Superior temporal gyrus (tissue), 1 donor: ENCODE measurements around the gene CPT2.

Source experiments
- DNase-seq: peaks from one replicate; pipeline ENCODE4 v3.0.0-alpha.2; 2016; ENCODE audit errors: extremely low spot score

CPT2 gene

DNA sequence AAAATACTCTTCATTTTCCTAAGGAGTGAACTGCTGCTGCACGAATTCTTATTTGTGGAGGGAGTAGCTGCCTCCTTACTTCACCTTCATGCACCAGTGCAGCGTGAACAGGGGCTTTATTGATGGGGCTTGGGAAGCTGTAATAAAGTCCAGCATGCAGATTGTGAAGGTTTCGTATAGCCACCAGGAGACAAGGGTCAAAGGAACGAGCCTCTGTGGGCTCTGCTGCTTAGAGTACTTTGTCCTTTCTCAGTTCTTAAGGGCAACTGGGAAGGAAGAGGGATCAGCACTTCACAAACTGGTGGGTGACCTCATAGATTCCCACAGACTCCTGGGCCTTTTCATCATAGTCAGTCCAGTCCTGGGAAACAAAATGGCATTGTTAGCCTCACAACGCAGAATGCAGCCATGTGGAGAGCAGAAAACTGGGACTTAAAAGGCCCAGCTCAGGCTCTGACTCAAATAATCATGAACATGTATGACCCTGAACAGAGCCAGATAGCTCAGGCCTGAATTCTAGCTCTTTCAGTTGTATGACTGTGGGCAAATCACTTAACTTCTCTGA, 17.8 kb downstream of the CPT2 start:
- peak; percentile 16 for DNase-seq

DNA sequence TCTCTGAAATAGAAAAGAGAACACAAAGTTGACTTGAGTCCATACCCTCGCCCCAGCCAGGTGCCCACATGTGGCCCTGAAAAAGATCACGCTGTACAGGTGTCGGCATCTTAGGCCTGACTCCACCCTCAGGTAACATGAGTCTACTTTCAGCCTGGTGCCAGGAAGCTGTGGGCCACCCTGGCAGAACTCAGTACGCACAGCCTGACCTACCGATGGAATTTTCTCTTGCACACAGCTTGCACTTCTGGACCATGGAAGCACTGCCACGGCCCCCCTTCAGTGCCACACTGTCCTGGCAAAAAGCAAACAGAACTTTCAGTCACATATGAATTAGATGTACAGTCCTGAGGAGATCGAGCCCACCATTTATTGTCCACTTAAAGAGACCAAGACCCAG, 21.6 kb downstream of the CPT2 start:
- no peak for DNase-seq

DNA sequence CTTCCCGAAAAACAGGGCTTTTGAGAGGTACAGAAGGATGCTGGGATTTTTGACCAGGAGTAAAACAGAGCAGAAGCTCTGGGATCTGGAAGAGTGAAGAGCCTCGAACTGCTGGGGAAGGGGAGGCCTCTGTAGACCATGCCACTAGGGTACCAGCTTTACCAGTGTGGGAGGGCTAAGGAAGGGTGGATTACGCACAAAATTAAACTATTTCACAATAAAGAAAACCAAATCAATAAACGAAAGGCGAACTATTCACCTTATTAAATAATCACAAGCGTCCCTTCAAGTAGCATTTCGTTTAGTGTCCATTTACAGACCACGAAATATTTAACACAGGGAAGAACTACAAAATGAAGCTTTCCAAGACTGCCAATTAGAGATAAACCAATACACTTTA, 23.1 kb downstream of the CPT2 start:
- DNase-seq, result no peak

DNA sequence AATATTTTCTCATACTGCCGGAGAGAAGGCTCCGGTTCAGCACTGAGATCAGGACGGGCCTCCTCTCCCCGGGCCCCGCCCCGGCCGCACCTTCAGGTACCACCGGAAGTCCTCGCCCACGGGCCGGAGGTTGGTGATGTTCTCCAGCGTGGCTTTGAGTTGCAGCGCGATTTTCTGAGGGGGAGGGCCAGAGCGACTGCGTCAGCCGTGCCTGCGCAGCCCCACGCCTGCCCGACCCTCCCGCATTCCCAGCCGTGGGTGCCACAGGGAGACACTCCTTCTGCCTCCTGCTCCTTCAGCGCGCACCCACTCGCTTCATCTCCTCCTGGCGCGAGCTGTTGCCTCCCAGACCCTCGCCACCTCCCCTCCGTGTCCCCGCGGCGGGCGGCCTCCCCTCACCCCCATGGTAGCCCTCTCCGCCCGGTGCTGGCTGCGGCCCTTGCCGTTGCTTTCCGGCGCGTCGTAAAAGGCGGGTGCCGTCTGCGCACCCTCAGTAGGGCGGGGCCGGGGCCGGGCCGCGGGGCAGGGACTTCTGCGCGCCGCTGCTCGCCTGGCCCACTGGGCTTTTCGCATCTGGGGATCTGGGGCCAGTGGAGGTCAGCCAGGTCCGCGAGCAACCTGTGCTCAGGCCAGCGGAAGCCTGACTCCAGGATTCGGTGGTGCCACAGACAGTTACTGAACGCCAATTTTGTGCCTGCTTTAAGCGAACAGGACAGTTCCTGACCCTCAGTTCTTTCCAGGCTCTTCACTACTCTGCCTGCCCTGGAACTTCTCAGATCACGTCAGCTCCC, 23.7 kb downstream of the CPT2 start, which contains the start of gene CZIB:
Gene CZIB, minus strand, starts transcription at position 464 of the 791 bp plus-strand sequence. Its CDS starts 59 bp downstream, at position 405.
- DNase-seq, result peak; percentile 84

DNA sequence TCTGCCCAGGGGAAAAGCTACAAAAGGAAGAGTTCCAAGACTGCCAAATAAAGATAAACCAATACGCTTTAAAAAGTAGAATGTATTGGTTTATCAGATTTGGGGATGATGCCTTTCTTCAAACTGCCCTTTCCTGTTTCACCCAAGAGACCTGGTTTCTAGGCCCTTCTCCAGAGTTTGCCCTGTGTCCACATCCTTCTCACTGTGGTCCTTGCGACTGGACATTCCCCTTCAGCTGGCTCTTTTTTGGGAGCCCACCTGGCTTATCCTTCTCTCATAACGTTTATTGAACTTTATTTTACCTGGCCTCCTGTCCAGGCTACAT, 24.3 kb downstream of the CPT2 start:
- no peak for DNase-seq

DNA sequence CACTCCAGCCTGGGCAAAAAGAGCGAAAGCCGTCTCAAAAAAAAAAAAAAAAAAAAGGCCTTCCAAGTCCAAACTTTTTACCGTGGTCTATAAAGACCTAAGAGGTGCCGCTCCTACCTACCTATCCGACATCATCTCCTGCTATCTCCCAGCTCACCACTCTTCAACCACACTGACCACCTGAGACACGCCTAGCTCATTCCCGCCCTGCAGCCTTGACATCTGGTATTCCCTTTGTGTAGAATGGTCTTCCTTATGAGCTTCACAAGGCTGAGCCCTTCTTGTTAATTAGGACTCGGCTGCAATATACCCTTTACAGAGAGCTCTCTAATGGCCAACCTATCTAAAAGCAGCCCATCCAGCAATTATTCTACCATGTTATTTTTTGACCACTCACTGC, 41.0 kb downstream of the CPT2 start:
- no peak for DNase-seq

DNA sequence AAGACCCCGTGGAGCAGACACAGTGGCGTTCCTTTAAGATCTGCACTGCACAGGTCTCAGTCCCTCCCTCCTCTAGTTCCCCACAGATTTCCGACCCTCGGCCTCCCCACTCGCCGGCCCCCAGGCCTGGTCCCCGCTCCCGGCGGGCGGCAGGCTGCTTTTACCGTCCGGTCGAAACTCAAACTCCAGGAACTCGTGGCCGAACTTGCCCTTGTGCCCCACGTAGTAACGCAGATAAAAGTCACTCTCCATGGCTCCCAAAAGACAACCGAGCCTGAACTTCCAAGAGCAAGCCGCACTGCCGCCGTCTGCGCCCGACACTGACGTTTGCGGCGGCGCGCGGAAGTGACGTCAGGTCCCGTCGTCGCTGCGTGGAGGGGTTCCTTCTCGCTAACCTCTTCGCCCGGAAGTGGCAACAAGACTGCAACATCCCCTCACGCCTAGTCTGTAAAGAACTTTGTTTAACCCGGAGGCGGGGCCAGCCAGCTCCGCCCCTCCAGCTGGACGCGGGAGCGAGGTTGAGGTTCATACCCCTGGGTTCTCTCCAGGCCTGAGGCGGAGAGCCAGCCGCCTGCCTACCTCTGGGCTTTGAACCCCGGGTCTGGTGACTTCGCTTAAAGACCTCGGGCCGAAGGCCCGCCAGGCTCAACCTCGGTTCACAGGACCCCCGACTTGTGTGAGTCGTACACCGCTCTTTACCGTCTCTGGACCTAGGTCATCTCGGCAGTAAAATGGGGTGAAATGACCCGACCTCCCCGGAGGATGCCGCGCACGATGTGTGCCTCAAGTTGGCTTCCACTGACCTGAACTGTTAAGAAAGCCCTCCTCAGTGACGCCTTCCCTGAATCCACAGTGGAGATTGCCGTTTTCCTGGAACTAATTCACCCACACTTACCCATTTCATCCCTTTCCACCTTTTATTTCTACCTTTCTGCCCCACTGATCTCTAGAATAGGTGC, 41.9 kb downstream of the CPT2 start, which contains the start of gene MAGOH:
Gene MAGOH, minus strand, starts transcription at position 322 of the 959 bp plus-strand sequence. Its CDS starts 70 bp downstream, at position 252.
- DNase-seq, result peak; percentile 97

DNA sequence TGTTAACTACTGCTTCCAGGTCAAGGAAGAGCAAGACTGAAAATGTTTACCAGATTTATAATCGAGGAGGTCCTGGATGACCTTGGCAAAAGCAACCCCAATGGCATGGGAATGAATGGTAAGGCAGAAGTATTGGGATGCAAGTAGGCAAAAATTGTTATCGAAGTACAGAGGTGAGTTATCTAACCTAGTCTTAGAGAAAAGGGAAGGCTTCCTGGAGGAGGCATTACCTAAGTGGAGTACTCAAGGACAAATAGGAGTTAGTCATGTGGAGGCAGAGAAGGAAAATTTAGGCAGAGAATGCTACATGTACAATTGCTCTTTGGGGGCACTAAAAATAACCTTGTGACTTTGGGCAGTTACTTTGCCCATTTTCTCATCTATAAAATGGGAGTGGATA, 45.2 kb downstream of the CPT2 start:
- no peak for DNase-seq

DNA sequence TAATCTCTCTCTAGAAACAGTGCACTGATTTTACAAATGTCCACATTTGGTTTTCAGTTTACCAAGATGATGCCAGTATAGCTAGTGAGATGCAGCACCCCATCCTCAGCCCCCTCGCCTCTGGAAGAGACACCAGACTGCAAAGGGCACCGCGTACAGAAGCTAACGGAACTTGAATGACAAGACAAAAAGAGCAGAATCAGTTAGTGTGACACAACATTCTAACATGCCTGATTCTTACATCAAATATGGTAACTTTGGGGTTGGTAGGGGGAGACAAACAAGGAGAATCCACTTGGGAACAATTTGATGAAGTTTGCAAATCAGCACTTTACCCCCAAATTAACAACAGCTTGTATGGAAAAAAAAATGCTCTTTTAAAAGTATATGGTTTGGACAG, 45.8 kb downstream of the CPT2 start:
- no peak for DNase-seq

DNA sequence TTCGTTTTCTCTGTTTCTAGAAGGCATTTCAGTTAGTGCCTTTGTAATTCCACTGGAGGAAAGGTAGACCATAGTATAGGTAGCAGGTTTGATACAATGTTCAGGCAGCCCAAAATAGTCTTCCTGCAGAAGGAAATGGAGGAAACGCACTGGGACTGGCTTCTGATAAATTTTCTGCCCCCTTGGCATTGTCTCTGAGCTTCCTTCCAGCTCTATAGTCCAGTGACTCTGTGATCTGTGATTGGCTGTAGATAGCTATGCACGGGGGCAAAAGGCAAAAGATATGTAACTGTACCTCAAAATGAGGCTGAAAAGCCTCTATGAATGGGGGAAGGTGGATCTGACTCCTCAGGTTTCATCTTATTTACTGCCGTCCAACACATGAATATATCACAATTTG, 47.5 kb downstream of the CPT2 start:
- no peak for DNase-seq

DNA sequence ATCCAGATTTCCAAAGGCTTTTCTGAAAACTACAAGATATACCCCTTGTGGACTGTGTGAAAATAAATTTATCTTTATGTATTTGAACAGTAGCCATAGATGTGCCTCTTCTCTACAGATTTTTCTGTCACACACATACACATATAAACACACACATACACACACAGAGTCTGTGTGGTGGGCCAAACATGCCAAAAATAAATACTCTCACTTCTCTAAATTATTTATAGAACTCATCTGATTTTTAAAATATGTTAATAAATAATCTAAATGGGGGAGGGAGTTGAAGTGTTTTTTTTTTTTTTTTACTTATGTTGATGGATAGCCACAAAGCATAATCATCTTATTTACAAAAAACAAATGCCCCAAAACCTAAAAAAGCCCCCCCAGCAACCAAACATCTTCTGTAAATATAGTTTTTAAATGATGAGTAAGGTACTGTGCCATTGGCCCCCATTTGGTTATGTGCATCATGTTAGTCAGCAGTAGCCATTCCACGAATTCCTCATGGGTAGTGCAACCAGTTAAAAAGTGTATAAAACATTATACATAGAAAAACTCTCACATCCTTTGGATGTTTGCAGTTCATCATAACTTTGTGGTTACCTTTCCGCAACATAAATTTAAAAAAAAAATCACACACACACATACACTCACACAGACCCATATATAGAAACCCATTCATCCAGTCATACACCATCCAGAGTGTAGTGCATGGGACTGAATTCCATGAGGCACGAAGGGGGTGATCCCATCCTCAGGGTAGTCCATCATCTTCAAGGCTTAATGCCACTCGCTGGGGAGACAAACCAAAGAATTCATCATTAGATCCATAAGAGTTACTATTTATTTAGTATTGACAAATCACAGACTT, 49.9 kb downstream of the CPT2 start:
- no peak for DNase-seq

DNA sequence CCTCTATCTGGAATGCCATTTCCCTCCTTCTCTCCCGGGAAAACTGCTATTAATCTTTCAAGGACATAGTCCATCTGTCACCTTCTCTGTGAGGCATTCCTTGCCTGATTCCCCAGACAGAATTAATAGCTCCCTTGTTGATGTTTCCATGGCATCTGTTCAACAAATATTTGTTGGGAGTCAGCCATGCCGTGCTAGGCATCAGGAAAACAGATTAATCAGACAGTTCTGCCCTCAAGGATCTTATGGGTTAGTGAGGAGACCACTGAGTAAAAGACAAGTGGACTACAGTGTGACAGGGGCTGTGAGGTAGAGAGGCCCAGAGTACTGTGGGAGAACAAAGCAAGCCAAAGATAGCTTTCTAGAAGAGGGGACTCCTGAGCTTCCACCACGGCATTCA, 53.1 kb downstream of the CPT2 start:
- no peak for DNase-seq

DNA sequence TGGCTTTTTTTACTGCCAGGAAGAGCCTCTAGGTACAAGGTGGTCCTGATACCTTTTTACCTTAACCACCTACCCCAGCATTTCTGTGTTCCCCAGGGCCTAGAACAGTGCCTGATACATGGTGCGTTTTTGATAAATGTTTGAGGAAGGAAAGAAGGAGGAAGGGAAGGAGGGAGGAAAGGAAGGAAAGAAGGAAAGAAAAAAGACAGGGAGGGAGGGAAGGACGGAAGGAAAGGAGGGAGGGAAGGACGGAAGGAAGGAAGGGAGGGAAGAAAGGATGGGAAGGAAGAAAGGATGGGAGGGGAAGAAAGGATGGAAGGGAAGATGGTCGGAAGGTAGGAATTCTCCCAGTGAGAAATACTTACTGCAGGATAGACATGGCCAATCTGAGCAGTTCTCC, 53.7 kb downstream of the CPT2 start:
- no peak for DNase-seq

DNA sequence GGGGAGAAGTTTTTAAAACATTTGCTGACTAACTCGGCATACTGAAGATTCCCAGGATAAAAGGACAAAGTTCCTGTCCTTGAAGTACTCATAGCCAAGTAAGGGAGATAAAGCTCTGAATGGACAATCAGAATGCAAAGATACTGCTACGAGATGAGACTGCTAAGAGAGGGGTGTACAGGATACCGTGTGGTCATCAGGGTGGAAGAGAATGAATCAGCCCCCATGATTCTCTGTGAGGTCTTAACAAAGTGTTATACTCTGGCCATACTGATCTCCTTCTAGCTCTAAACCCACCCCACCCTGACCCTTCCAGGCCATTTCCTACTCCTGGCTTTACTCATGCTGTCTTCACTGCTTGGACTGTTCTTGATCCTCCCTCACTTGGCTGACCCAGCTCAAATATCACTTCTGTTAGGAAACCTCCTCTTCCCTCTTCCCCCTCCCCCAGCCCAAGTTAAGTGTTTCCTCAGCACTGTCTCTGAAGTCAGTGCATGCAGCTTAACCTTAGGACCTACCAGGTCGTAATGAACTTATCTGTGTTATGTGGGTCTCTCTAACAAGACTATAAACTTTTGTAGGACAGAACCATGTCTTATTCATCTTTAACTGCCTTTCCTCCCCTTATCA, 57.5 kb downstream of the CPT2 start:
- DNase-seq, result no peak

DNA sequence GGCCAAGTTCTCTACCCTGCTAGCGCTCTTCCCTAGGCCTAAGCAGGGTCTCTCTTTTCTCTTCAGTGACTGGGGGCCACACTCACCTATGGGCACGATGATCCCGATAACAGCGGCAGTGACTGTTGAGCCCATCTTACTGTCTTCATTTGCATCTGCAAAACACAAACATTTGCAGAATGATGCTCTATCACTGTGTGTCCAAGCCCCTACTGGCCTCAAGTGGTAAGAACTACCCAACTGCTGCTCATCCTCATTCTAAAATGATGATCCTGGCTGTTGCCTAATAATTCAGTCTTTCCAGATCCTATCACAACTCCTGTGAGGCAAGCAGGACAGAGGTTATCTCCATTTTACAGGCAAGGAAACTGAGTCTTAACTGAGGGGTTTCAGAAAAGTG, 58.4 kb downstream of the CPT2 start:
- no peak for DNase-seq

DNA sequence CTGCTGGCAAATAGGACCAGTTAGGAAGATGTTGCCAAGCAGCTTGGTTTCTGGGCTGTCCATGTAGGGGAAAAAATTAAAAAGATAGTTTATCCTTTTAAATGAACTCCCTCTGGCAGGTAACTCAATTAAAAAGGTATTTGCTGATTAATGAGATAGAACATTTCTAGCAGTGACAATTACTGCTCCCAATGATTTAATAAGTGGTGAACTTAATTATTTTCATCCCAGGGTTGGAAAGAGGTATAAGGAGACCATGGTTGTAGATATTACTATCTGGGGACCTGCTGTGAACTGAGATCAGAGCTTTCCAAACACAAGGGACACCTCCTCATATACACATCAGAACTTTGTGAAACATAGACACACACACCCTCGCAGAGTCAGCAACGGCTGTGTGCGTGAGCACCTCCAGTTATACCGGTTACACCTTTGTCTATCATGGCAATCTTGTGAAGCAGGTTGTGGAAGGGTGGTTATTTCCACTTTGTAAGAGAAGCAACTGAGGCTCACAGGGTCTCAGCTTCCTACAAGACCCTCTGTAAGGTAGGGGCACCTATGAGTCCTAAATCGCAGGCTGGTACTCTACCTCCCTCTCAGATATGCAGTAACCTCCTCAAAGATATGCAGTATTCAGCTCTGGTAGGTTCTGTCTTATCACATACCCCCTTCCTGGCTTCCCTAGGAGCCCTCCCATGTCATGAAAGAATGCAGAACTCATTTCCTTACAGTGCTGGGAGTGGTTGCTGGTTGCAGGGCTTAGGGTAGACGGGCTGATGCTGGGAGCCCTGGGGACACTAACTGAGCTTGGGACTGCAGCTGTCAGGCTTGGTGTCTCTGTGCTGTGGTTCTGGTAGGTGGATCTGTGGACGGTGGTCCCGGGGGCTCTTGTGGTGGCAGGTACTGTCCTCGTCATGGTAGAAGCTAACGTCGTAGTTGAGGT, 60.2 kb downstream of the CPT2 start:
- DNase-seq, result no peak

DNA sequence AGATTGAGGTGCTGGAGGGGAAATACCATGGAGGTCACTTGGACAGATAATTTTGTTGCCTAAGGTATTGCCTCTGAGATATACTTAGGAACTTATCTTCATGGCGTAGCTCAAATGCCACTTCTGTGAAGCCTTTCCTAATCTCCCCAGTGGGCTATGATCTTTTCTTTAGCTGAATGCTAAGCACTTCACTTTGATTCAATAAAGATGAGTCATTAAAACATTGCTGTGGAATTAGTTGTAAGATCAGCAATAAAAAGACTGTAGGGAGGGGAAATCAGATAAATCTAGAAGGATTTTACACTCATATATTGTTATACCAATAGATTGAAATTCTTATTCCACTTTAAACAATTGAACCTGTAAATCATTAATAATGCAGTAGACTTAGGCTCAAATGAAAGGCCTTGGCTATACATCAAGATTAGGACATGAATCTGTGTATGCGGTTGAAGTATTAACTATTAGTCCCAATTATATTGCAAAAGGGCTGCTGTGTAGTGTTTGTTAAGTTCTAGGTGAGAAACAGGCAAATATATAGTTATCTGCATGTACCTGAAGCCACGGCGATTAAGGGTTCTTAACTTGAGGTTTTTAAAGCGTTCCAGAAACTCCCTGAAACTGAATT, 60.9 kb downstream of the CPT2 start:
- DNase-seq, result no peak

DNA sequence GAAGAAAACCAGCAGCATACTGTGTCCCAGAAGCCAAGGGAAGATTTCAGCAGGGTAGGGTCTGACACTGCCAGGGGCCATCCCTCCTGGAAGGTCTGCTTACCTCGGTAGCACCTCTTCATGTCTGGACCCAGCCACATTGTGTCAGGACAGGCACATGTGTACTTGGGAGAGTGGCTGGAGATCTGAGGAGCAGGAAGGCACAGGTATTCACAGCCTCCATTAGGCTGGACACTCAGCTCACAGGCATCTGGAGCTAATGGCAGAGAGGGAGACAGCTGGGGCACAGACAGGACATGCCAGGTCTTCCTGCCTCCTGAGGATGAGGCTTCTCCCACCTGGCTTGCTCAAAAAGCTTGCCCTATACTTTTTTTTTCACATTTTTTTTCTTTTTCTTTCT, 61.6 kb downstream of the CPT2 start:
- DNase-seq, result no peak

DNA sequence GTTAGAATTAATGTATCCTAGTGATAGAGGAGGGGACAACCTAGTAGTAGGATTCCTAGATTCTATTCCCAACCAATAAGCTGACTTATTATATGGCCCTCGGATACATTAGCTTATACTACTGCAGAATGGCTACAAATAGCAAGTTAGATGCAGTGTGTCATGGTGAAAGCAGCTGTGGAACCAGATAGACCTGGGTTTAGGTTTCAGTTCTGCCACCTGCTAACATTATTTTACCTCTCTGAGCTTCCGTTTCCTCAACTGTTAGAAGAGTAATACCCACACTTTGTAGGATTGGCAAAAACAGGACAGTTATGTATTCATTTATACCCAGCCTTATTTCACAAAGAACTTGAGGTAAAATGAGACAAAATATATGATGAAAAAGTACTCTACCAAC, 63.3 kb downstream of the CPT2 start:
- DNase-seq, result no peak
